Coronary artery (tissue), 2 donors: Measurements from ENCODE around the gene MTFMT.
A peak's percentile ranks its signal among the peaks of the same experiment; 100 is the strongest.

Experiments used
- DNase-seq: peaks from one replicate; pipeline ENCODE4 v3.0.0-alpha.2; 2017; ENCODE audit warnings: low spot score
- H3K27ac ChIP-seq, 2 donors: fragments of 200-600 bp; sonication (generic); one replicate each; pipeline ENCODE4 v1.5.1; 2016 to 2019
- H3K4me3 ChIP-seq: fragments of 200-600 bp; sonication (generic); 2 replicates; pipeline ENCODE4 v1.5.1; 2016; ENCODE audit warnings: mild to moderate bottlenecking, moderate library complexity
- TF ChIP-seq, protein P1 (sequence below): fragments of 200-600 bp; sonication (generic); IDR thresholded peaks from one replicate; pipeline ENCODE4 v1.5.1; 2019; ENCODE audit warnings: antibody characterized with exemption

Gene MTFMT

DNA sequence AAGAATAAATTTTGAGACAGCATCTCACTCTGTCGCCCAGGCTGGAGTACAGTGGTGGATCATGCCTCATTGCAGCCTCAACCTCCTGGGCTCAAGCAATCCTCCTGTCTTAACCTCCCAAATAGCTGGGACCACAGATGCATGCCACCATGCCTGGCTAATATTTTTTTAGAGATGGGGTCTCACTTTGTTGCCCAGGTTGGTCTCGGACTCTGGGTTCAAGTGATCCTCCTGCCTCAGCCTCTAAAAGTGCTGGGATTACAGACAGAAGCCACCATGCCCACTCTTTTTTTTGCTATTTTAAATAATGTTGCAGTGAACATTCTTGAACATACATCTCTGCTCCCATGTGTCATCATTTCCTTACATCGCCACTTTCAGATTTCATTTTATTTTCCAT lies 9.0 kb upstream of the MTFMT start:
- TF ChIP-seq, protein P1, sequence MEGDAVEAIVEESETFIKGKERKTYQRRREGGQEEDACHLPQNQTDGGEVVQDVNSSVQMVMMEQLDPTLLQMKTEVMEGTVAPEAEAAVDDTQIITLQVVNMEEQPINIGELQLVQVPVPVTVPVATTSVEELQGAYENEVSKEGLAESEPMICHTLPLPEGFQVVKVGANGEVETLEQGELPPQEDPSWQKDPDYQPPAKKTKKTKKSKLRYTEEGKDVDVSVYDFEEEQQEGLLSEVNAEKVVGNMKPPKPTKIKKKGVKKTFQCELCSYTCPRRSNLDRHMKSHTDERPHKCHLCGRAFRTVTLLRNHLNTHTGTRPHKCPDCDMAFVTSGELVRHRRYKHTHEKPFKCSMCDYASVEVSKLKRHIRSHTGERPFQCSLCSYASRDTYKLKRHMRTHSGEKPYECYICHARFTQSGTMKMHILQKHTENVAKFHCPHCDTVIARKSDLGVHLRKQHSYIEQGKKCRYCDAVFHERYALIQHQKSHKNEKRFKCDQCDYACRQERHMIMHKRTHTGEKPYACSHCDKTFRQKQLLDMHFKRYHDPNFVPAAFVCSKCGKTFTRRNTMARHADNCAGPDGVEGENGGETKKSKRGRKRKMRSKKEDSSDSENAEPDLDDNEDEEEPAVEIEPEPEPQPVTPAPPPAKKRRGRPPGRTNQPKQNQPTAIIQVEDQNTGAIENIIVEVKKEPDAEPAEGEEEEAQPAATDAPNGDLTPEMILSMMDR: no peak

DNA sequence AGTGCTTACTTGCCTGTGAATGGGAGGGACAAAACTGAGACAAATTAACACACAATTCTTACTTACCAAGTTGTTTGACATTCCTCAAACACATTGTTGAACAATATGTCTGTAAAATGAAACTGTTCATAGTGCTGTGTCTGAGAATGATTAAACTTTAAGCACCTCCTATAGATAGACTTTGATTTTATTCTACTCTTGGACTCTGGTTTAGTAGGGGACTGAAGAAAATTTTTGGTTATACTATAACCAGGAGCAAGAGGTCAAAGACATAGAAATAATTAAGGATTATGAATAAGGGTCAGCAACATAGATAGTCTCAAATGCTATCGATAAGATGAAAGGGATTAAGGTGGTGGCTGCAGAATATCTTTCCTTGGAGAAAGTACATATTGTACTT lies 7.9 kb upstream of the MTFMT start:
- H3K4me3 ChIP-seq: no peak overlapping the region
- no peak for DNase-seq
- H3K27ac ChIP-seq: no peak overlapping the region
- TF ChIP-seq, protein P1: no peak

More for the DNA sequence above, 9.0 kb upstream of the MTFMT start:
- H3K4me3 ChIP-seq: no peak overlapping the region
- no peak for DNase-seq
- H3K27ac ChIP-seq: no peak overlapping the region

DNA sequence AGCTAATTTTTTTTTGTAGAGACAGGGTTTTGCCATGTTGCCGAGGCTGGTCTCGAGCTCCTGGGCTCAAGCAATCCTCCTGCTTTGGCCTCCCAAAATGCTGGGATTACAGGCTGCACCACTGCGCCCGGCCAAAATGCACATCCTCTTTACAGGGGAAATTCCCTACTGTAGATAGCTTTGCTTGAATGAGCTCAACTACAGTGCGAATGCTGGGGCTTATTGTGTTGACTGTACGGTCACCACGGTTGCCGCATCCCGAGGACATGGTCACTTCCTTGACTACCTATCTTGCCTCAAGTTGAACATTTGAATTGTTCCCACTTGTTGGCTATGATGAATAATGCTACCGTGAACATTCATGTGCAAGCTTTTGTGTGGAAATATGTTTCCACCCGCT lies 5.3 kb upstream of the MTFMT start:
- Histone ChIP-seq H3K27ac (no peak overlapping the region), H3K4me3 (no peak overlapping the region)
- no peak for DNase-seq
- TF ChIP-seq, protein P1: no peak

DNA sequence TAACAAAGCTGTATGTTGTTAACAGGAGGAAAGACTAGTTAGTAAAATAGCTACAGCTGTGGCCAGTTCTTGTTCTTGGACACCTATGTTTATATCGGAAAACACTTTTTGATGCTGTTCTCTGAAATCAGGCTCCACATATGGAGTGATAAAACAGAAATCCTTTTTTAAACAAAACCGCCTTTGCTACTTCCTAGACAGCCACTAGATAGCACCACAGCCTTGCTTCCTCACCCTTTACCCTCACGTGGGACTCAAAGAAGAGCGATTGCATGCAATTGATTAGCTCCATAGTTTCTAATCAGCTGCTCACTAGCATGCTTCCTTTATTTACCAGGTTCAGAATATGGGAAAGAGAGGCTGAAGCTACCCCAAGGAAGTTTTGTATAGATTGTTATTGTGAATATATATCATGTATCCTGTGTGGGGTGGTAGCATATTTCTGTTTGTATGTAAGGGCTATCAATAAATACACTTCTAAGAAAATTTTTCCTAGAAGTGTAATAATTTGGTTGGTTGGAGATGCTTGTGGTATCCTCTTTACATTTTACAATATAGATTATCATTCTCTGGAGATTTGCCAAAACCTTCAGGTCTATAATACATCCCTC lies 4.3 kb upstream of the MTFMT start:
- no peak for DNase-seq
- TF ChIP-seq, protein P1: peak; percentile 44
- Histone ChIP-seq H3K4me3 (no peak overlapping the region), H3K27ac (no peak overlapping the region)

DNA sequence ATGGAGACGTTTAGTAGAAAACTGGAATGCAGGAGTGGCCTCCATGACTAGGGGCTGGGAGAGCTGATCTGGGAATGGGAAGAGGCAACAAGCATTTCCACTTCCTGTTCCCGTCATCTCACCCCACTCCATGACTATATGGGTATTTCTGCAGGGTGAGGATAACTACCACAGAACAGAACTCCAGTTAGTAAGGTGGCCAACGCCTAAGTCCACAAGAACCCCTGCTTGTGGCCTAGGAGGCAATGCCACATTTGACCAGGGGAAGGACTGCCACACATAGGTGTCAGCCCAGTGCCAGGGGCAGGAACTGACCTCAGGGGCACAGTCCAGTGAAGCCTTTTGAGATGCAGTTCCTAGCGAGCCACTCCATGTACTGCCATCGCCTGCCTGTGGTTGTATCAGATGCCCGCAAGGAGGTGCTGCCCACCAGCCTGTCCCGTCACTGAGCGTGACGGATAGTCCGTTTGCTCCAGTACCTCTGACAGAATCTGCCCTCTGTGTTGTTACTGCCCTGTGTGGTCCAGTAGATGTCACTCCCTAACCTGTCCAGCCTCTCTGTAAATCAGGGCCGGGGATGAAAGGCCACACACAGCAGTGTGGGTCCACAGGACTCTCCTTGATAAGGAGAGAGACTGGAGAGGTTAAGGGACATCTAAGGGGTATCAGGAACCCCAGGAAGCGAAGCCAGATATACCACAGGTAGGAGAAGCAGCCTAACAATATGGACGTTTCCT lies 3.5 kb upstream of the MTFMT start:
- no peak overlapping the region for H3K27ac ChIP-seq
- TF ChIP-seq, protein P1: peak; percentile 53
- no peak overlapping the region for H3K4me3 ChIP-seq
- peak; percentile 82 for DNase-seq

DNA sequence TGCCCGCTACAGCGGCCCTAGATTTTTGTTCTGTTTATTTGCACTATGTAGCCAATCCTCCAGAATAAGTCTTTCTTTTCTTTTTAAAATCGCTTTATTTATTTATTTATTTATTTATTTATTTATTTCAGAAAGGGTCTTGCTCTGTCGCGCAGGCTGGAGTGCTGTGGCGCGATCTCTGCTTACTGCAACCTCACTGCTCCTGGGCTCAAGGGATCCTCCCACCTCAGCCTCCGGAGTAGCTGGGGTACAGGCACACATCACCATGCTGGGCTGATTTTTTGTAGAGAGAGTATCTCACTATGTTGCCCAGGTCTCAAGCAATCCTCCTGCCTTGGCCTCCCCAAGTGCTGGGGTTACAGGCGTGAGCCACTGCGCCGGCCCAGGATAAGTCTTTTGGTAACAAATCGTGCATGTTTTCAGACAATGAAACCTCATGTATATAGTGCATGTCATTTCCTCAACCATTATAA lies 333 bp upstream of the MTFMT start:
- H3K4me3 ChIP-seq: peak overlapping the region; percentile 99
- H3K27ac ChIP-seq: peak overlapping the region; percentile 29 to 87
- no peak for DNase-seq
- TF ChIP-seq, protein P1: no peak

DNA sequence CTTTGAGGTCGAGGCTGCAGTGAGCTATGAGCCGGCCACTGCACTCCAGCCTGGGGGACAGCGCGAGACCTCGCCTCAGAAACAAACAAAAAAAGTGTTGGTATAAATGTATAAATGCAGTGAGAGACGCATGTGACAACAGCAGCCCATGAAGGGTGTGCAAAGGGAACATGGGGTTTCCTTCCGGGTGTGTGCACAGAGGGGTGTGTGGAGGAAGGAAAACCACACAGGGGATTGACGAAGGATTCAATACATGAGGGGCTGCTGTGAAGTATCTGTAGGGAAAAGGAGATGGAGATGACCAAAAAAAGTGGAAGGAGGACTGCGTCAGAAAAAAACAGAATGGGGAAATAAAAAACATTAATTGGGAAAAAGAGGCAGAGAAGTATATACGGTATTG lies 1.1 kb downstream of the MTFMT start:
- TF ChIP-seq, protein P1: no peak
- Histone ChIP-seq H3K27ac (no peak overlapping the region), H3K4me3 (peak overlapping the region; percentile 99)
- DNase-seq: no peak
